Activated CD8-positive, alpha-beta memory T cell treated with anti-CD3 and anti-CD28 coated beads, Interleukin-2, amount 50 U/mL, for 1 hour (primary cell): ENCODE results near the gene CCDC89.
A peak's percentile ranks its signal among the peaks of the same experiment; 100 is the strongest.

Experiments used
- DNase-seq: peaks from one replicate; pipeline ENCODE4 v3.0.0-alpha.2; 2020; ENCODE audit errors: extremely low read depth

The CCDC89 gene

GRCh38 chr11:85652786-85653447 lies 33.1 kb downstream of the CCDC89 start:
- DNase-seq, result no peak

GRCh38 chr11:85651118-85651517 lies 34.9 kb downstream of the CCDC89 start:
- no peak for DNase-seq

- DNase-seq, result peak; percentile 54
Observed at GRCh38 chr11:85647604-85648299, 38.2 kb downstream of the CCDC89 start, which contains the start of gene TMEM126A. TSS of gene TMEM126A (plus strand) at chr11:85647967. CDS start at chr11:85650256, 2,289 bp downstream.

GRCh38 chr11:85647078-85647477 lies 38.9 kb downstream of the CCDC89 start:
- DNase-seq, result no peak

GRCh38 chr11:85643191-85643614 lies 42.8 kb downstream of the CCDC89 start:
- no peak for DNase-seq

- DNase-seq, result no peak
Observed at GRCh38 chr11:85634747-85635146, 51.2 kb downstream of the CCDC89 start.
